IMR-90 (cell line): ENCODE measurements around the gene ASB7. TPM values are rescaled to one million over a fixed set of nuclear protein-coding genes. Genes with fewer than 3 reads are reported as not detected.

Source experiments
- ATAC-seq: fragments of 200-7000 bp; cut with Tn5 transposase; 2 replicates; pipeline ENCODE4 v1.9.1; 2020; ENCODE audit warnings: low read depth, mild to moderate bottlenecking, moderate library complexity
- Bru-seq: library from RNA; stranded (reverse); fragments of 400-500 nt; gene quantifications from one replicate; lab custom pipeline; 2021; lab: Mats Ljungman, UMichigan
- BruChase-seq, 2 experiments: library from RNA; stranded (reverse); fragments of 400-500 nt; gene quantifications; one replicate each; lab custom pipeline; 2021; lab: Mats Ljungman, UMichigan
- BruUV-seq: library from RNA; stranded (reverse); fragments of 400-500 nt; replicated peaks from 2 replicates; lab custom pipeline; 2021; lab: Mats Ljungman, UMichigan
- CTCF ChIA-PET: fragments of 300-600 bp; formaldehyde crosslinking; extraction: SDS; loops from one replicate; lab custom pipeline; 2021; ENCODE audit warnings: antibody characterized with exemption; lab: Yijun Ruan, JAX
- POLR2A ChIA-PET: fragments of 300-600 bp; sonication (Branson Sonifier 250); formaldehyde crosslinking; loops from one replicate; lab custom pipeline; 2022; ENCODE audit warnings: antibody characterized with exemption; ENCODE audit not compliant: unreplicated experiment; lab: Charles Lee
- DNase-seq: peaks from one replicate; pipeline ENCODE4 v3.0.0; 2013
- H2AFZ ChIP-seq: replicated peaks from 2 replicates; pipeline ENCODE3; 2013; ENCODE audit warnings: low read length, mild to moderate bottlenecking; ENCODE audit not compliant: poor library complexity
- H2AK5ac ChIP-seq: 2 replicates; pipeline ENCODE4 v1.6.1; 2013; ENCODE audit warnings: low read depth, low read length, inconsistent platforms
- H2AK9ac ChIP-seq: replicated peaks from 2 replicates; pipeline ENCODE3; 2013; ENCODE audit warnings: mild to moderate bottlenecking, low read depth, low read length, moderate library complexity; ENCODE audit not compliant: poor library complexity
- H2BK120ac ChIP-seq: 2 replicates; pipeline ENCODE4 v1.6.1; 2013; ENCODE audit warnings: low read depth, low read length, inconsistent platforms
- H2BK15ac ChIP-seq: 3 replicates; pipeline ENCODE4 v1.6.1; 2013; ENCODE audit warnings: low read depth, low read length, inconsistent platforms
- H2BK20ac ChIP-seq: 2 replicates; pipeline ENCODE4 v1.6.1; 2013; ENCODE audit warnings: low read depth, mild to moderate bottlenecking, inconsistent platforms, low read length, moderate library complexity
- H2BK5ac ChIP-seq: 2 replicates; pipeline ENCODE4 v1.6.1; 2013; ENCODE audit warnings: mild to moderate bottlenecking, low read depth, low read length, inconsistent platforms; ENCODE audit not compliant: poor library complexity, severe bottlenecking
- H3K14ac ChIP-seq: replicated peaks from 2 replicates; pipeline ENCODE4 v1.6.1; 2013; ENCODE audit warnings: low read depth, low read length, inconsistent platforms
- H3K18ac ChIP-seq: 2 replicates; pipeline ENCODE4 v1.6.1; 2013; ENCODE audit warnings: low read depth, low read length, control low read depth
- H3K23ac ChIP-seq: 2 replicates; pipeline ENCODE4 v1.6.1; 2013; ENCODE audit warnings: low read depth, low read length, inconsistent platforms
- H3K27ac ChIP-seq: 2 replicates; pipeline ENCODE4 v1.5.1; 2013; ENCODE audit warnings: mild to moderate bottlenecking, control low read depth, low read length; ENCODE audit not compliant: insufficient read depth
- H3K27me3 ChIP-seq: 2 replicates; pipeline ENCODE4 v1.6.1; 2013; ENCODE audit warnings: low read length; ENCODE audit not compliant: control insufficient read depth, insufficient read depth
- H3K36me3 ChIP-seq: 2 replicates; pipeline ENCODE4 v1.6.1; 2013; ENCODE audit warnings: low read length, mixed read lengths; ENCODE audit not compliant: control insufficient read depth, insufficient read depth
- H3K4ac ChIP-seq: 2 replicates; pipeline ENCODE4 v1.6.1; 2013; ENCODE audit warnings: low read depth, low read length, inconsistent platforms
- H3K4me1 ChIP-seq: 2 replicates; pipeline ENCODE4 v1.6.1; 2013; ENCODE audit warnings: low read length, mixed read lengths; ENCODE audit not compliant: control insufficient read depth, insufficient read depth
- H3K4me2 ChIP-seq: 2 replicates; pipeline ENCODE4 v1.6.1; 2013; ENCODE audit warnings: low read depth, mild to moderate bottlenecking, control low read depth, low read length, moderate library complexity
- H3K4me3 ChIP-seq: 2 replicates; pipeline ENCODE4 v1.5.1; 2013; ENCODE audit warnings: low read depth, mild to moderate bottlenecking, control low read depth, low read length, moderate library complexity; ENCODE audit not compliant: insufficient read depth
- H3K56ac ChIP-seq: 2 replicates; pipeline ENCODE4 v1.6.1; 2013; ENCODE audit warnings: low read length, inconsistent platforms; ENCODE audit not compliant: insufficient read depth; ENCODE audit errors: extremely low read depth
- H3K79me1 ChIP-seq, 2 experiments: 2 replicates each; pipeline ENCODE4 v1.6.1; 2013; ENCODE audit warnings: low read length in 2 of 2, inconsistent platforms in 1 of 2, low read depth in 1 of 2
- H3K9ac ChIP-seq: 2 replicates; pipeline ENCODE4 v1.6.1; 2013; ENCODE audit warnings: low read depth, low read length, control low read depth
- H3K9me1 ChIP-seq: 2 replicates; pipeline ENCODE4 v1.6.1; 2013; ENCODE audit warnings: low read length, inconsistent platforms; ENCODE audit not compliant: insufficient read depth
- H3K9me3 ChIP-seq: 2 replicates; pipeline ENCODE4 v1.6.1; 2013; ENCODE audit warnings: low read length; ENCODE audit not compliant: control insufficient read depth, insufficient read depth
- H4K20me1 ChIP-seq: 2 replicates; pipeline ENCODE4 v1.6.1; 2013; ENCODE audit warnings: low read length, inconsistent platforms; ENCODE audit not compliant: insufficient read depth
- H4K5ac ChIP-seq: 2 replicates; pipeline ENCODE4 v1.6.1; 2013; ENCODE audit warnings: mild to moderate bottlenecking, low read depth, low read length, control low read depth
- H4K8ac ChIP-seq, 2 experiments: 2 replicates each; pipeline ENCODE4 v1.6.1; 2013; ENCODE audit warnings: low read depth in 2 of 2, low read length in 2 of 2, control low read depth in 1 of 2, inconsistent platforms in 1 of 2
- H4K91ac ChIP-seq: 2 replicates; pipeline ENCODE4 v1.6.1; 2013; ENCODE audit warnings: low read depth, low read length, inconsistent platforms; ENCODE audit not compliant: insufficient read depth
- CHD1 ChIP-seq: IDR thresholded peaks from 2 replicates; pipeline ENCODE4 v1.6.1; 2012; ENCODE audit warnings: low read depth, low read length, improper control_type of control experiment
- MAZ ChIP-seq: IDR thresholded peaks from 2 replicates; pipeline ENCODE4 v1.6.1; 2012; ENCODE audit warnings: low read depth, mild to moderate bottlenecking, low read length, improper control_type of control experiment, moderate library complexity, borderline replicate concordance
- MXI1 ChIP-seq: IDR thresholded peaks from 2 replicates; pipeline ENCODE4 v1.6.1; 2012; ENCODE audit warnings: low read depth, mild to moderate bottlenecking, low read length, moderate library complexity, borderline replicate concordance
- RAD21 ChIP-seq: IDR thresholded peaks from 2 replicates; pipeline ENCODE4 v1.6.1; 2012; ENCODE audit warnings: low read length, improper control_type of control experiment
- WGBS, 2 experiments: methylation state at CpG; one replicate each; pipeline versions ENCODE4 v1.1.5 to v1.1.7; 2013; ENCODE audit warnings: missing lambda C conversion rate in 2 of 2; ENCODE audit not compliant: insufficient read length in 1 of 2; ENCODE audit errors: extremely low coverage in 2 of 2; 5-methylcytosine and 5-hydroxymethylcytosine counted together
- dilution Hi-C: fragments of 300-500 bp; cut with HindIII; formaldehyde crosslinking; loops from one replicate; pipeline ENCODE4 v1.14.3; 2018; ENCODE audit warnings: low sequenced_read_pairs; ENCODE audit not compliant: unreplicated experiment
- in situ Hi-C: fragments of 300-500 bp; cut with MboI; formaldehyde crosslinking; loops from 3 replicates; pipeline ENCODE4 v1.14.3; 2019; ENCODE audit warnings: low sequenced_read_pairs, inconsistent platforms, mixed read lengths
- intact Hi-C: fragments of 100-400 bp; cut with micrococcal nuclease; formaldehyde crosslinking; loops from 2 replicates; pipeline ENCODE4 v1.10.0; 2022
- long read RNA-seq: library from polyadenylated mRNA; unstranded; transcript quantifications from one replicate; pipeline ENCODE4 v2.0.0, GENCODE V29; 2021; ENCODE audit not compliant: unreplicated experiment
- polyA plus RNA-seq, 3 experiments: library from polyadenylated mRNA; depleted of rRNA; stranded (reverse); fragments of >200 nt; gene quantifications; 2 replicates each; pipeline ENCODE4 v1.2.3, GENCODE V29; 2012; ENCODE audit warnings: low replicate concordance in 1 of 3
- total RNA-seq: library from RNA; depleted of rRNA; stranded (reverse); fragments of >200 nt; gene quantifications from 2 replicates; pipeline ENCODE4 v1.2.3, GENCODE V29; 2012; rRNA removed
- TF ChIP-seq, protein P1 (sequence below): fragments of 150-350 bp; IDR thresholded peaks from 2 replicates; pipeline ENCODE4 v1.6.1; 2017; ENCODE audit warnings: mild to moderate bottlenecking, antibody characterized with exemption, low read length, low read depth
- TF ChIP-seq, protein P2 (sequence below): conservative IDR thresholded peaks from 2 replicates; pipeline ENCODE4 v1.5.1; 2012; ENCODE audit warnings: mild to moderate bottlenecking, low read depth, low read length, improper control_type of control experiment

Gene ASB7, protein sequence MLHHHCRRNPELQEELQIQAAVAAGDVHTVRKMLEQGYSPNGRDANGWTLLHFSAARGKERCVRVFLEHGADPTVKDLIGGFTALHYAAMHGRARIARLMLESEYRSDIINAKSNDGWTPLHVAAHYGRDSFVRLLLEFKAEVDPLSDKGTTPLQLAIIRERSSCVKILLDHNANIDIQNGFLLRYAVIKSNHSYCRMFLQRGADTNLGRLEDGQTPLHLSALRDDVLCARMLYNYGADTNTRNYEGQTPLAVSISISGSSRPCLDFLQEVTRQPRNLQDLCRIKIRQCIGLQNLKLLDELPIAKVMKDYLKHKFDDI
- total RNA-seq = 15.8 and 16.7 TPM in 2 replicates
- 6.6 and 7.7 TPM in 2 replicates for polyA plus RNA-seq (2012; rRNA removed)
- polyA plus RNA-seq (2012; cell fraction: cytosol; rRNA removed) = 3.5 and 5.6 TPM in 2 replicates
- polyA plus RNA-seq (2012; cell fraction: nucleus; rRNA removed; ENCODE audit: low replicate concordance) = 2.9 and 7.5 TPM in 2 replicates
- percentile 73 among the genes with signal in this experiment for Bru-seq, nascent RNA
- BruChase-seq, experiment 1, labeled RNA remaining after a 6-hour chase = percentile 62 among the genes with signal in this experiment
- percentile 70 among the genes with signal in this experiment for BruChase-seq, experiment 2, labeled RNA remaining after a 2-hour chase
- long read RNA-seq, full-length matches to known transcripts = 13 of 19 reads
- long read RNA-seq, partial matches to known transcripts = 4 of 19 reads
- long read RNA-seq, other reads (novel, unspliced or antisense) = 2 of 19 reads

DNA sequence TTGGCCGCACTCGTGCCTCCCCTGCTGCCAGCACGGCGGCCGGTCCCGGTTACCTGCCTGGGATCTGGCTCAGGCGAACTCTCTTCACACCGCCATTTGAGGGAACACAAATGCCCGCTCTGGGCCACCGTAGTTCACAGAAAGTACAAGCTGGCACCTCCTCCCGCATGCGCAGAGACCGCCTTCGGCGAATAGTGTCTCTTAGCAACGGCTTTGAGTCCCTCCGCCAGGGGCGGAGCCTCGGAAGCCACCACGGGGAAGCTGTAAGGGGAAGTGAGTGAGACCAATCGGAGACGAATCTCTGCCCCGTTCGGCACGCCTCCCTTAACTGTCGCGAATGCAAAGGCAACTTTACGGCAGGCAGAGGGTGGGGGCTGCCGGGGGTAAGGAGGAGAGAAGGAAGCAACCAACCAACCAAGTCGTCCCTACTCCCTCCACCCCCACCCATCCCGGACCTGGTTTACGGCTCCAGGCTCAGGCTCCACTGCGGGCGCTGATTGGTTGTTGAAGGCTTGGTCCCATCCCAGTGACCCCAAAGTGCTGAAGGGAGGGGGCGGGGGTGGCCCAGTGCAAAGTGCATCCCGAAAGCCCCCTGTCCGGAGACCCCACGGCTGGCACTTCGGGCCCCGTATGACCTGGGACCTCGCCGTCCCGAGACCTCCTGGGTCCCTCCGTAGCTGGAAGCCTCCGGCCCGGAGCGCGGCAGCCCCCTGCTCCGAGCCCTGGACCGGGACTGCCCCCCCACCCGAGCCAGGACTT lies at the start of gene ASB7, which contains the start of gene LINS1:
ASB7 (plus strand) TSS at position 526 of the 759 bp plus-strand sequence. CDS start 9,628 bp downstream, outside the sequence.
LINS1 (minus strand) TSS at position 121 of the 759 bp plus-strand sequence. CDS start 21,342 bp downstream, outside the sequence.
- 0% methylated on average over 11 of the region's 51 CpGs; no CpG with 5 or more reads in 1 of the 2 experiments for WGBS, 2 experiments
- Histone ChIP-seq H4K5ac (peak within 1 kb of the TSS; percentile 13; the same call in 1 of the 2 replicates), H4K20me1 (peaks cover 6% of the 10 kb centered on the region; the same call in 1 of the 2 replicates), H3K56ac (peak within 1 kb of the TSS; percentile 73), H3K9me3 (no peaks in the 10 kb centered on the region), H4K91ac (peak within 1 kb of the TSS; percentile 12; the same call in 1 of the 2 replicates), H2AFZ (peak within 1 kb of the TSS; percentile 96), H3K79me1 (peaks cover 12 to 46% of the 10 kb centered on the region in 2 experiments; a peak in 3 of 4 replicates), H2AK9ac (peak within 1 kb of the TSS; percentile 91), H3K27me3 (no peaks in the 10 kb centered on the region), H3K36me3 (no peaks in the 10 kb centered on the region), H3K9me1 (peaks cover 3% of the 10 kb centered on the region; the same call in 1 of the 2 replicates), H3K4ac (peak within 1 kb of the TSS; percentile 74), H3K4me3 (peak within 1 kb of the TSS; percentile 82), H2AK5ac (peak within 1 kb of the TSS; percentile 62), H2BK20ac (no peak within 1 kb of the TSS), H3K18ac (no peak within 1 kb of the TSS), H3K9ac (peak within 1 kb of the TSS; percentile 91), H4K8ac (peak within 1 kb of the TSS; percentile 60 to 82; a peak in 3 of 4 replicates), H3K23ac (peak within 1 kb of the TSS; percentile 85), H2BK15ac (no peak within 1 kb of the TSS; the same call in 2 of the 3 replicates), H3K27ac (peak within 1 kb of the TSS; percentile 71), H2BK120ac (peak within 1 kb of the TSS; percentile 70), H3K4me1 (no peaks in the 10 kb centered on the region), H2BK5ac (peak within 1 kb of the TSS; percentile 41), H3K4me2 (peak within 1 kb of the TSS; percentile 87), H3K14ac (peak within 1 kb of the TSS; percentile 89)
- intact Hi-C loops = loop anchor here (1.0 to 2.0 kb wide), 2 partner anchors 252 to 673 kb away; no protein-coding TSS in a partner anchor
- BruUV-seq = no TSS peak
- peak; percentile 100 for TF ChIP-seq MAZ
- 0 out of 2 replicates have a peak, but pooled peaks have one; percentile 68 for TF ChIP-seq CHD1
- TF ChIP-seq, protein P1, sequence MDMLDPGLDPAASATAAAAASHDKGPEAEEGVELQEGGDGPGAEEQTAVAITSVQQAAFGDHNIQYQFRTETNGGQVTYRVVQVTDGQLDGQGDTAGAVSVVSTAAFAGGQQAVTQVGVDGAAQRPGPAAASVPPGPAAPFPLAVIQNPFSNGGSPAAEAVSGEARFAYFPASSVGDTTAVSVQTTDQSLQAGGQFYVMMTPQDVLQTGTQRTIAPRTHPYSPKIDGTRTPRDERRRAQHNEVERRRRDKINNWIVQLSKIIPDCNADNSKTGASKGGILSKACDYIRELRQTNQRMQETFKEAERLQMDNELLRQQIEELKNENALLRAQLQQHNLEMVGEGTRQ = peak; percentile 24; the same call in 1 of the 2 replicates
- TF ChIP-seq MXI1 = peak; percentile 77
- TF ChIP-seq RAD21 = no peak
- TF ChIP-seq, protein P2, sequence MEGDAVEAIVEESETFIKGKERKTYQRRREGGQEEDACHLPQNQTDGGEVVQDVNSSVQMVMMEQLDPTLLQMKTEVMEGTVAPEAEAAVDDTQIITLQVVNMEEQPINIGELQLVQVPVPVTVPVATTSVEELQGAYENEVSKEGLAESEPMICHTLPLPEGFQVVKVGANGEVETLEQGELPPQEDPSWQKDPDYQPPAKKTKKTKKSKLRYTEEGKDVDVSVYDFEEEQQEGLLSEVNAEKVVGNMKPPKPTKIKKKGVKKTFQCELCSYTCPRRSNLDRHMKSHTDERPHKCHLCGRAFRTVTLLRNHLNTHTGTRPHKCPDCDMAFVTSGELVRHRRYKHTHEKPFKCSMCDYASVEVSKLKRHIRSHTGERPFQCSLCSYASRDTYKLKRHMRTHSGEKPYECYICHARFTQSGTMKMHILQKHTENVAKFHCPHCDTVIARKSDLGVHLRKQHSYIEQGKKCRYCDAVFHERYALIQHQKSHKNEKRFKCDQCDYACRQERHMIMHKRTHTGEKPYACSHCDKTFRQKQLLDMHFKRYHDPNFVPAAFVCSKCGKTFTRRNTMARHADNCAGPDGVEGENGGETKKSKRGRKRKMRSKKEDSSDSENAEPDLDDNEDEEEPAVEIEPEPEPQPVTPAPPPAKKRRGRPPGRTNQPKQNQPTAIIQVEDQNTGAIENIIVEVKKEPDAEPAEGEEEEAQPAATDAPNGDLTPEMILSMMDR = no peak
- DNase-seq (peak; percentile 100), ATAC-seq (peak; percentile 96)
- dilution Hi-C loops = no loop called here
- in situ Hi-C loops = no loop called here
- POLR2A ChIA-PET = no interaction called here
- CTCF ChIA-PET = interaction anchor here (1.4 kb wide), 1 partner anchor 252 kb away, joined by 3 read pairs; no protein-coding TSS in a partner anchor
